Measurements from ENCODE around the gene CAPN12. TPM values are rescaled to one million over a fixed set of nuclear protein-coding genes. Genes with fewer than 3 reads are reported as not detected.

CAPN12 gene
- total RNA-seq, 1 experiment from 2014 or later = 0.69 TPM

GRCh38 chr19:38734176-38734425, 10.2 kb downstream of the CAPN12 start:
- ChIA-PET CTCF (no interaction called here), POLR2A (ENCODE audit: low non-redundant PET) (interaction anchor here (0.7 kb wide), 1 partner anchor 9 kb away, joined by 4 read pairs; no protein-coding TSS in a partner anchor)
- no peak overlapping the region for H3K27ac ChIP-seq (ENCODE audit: low read depth, low read length, poor library complexity, severe bottlenecking)
- H3K36me3 ChIP-seq (ENCODE audit: insufficient read depth, low read length, poor library complexity, severe bottlenecking) = peaks cover 16% of the 10 kb centered on the region
- intact Hi-C loops (cut with micrococcal nuclease; ENCODE audit: unreplicated experiment) = loop anchor here (5.0 kb wide), 1 partner anchor 198 kb away; the partner anchor contains the start of genes MRPS12 and SARS2
- H3K27me3 ChIP-seq (replicated peaks; ENCODE audit: insufficient read depth, low read depth, low read length, poor library complexity) = no peaks in the 10 kb centered on the region
- BruUV-seq (replicated peaks) = no TSS peak
- H3K4me1 ChIP-seq (ENCODE audit: insufficient read depth, low read length, poor library complexity, severe bottlenecking) = peaks cover 8% of the 10 kb centered on the region
- no peak overlapping the region for H3K4me3 ChIP-seq (ENCODE audit: low read depth, low read length, poor library complexity, severe bottlenecking)
- no peak for DNase-seq (ENCODE audit: low spot score)
- TF ChIP-seq EZH2 (IDR thresholded peaks at IDR 0.05; ENCODE audit: borderline replicate concordance, low read depth, low read length, poor library complexity, severe bottlenecking) (no peak), CTCF (conservative IDR thresholded peaks at IDR 0.05; ENCODE audit: low read depth, low read length) (no peak)
- no peaks in the 10 kb centered on the region for H3K9me3 ChIP-seq (ENCODE audit: low read depth, low read length, poor library complexity, severe bottlenecking)

GRCh38 chr19:38733493-38734175, 10.6 kb downstream of the CAPN12 start:
- intact Hi-C loops (cut with micrococcal nuclease; ENCODE audit: unreplicated experiment) = loop anchor here (5.0 kb wide), 1 partner anchor 199 kb away; the partner anchor contains the start of genes MRPS12 and SARS2
- Histone ChIP-seq H3K36me3 (ENCODE audit: insufficient read depth, low read length, poor library complexity, severe bottlenecking) (peaks cover 16% of the 10 kb centered on the region), H3K27ac (ENCODE audit: low read depth, low read length, poor library complexity, severe bottlenecking) (no peak overlapping the region), H3K4me3 (ENCODE audit: low read depth, low read length, poor library complexity, severe bottlenecking) (no peak overlapping the region), H3K9me3 (ENCODE audit: low read depth, low read length, poor library complexity, severe bottlenecking) (no peaks in the 10 kb centered on the region), H3K27me3 (replicated peaks; ENCODE audit: insufficient read depth, low read depth, low read length, poor library complexity) (no peaks in the 10 kb centered on the region), H3K4me1 (ENCODE audit: insufficient read depth, low read length, poor library complexity, severe bottlenecking) (peaks cover 8% of the 10 kb centered on the region)
- CTCF ChIA-PET = interaction anchor here (0.5 kb wide), 1 partner anchor 830 kb away, joined by 5 read pairs; no protein-coding TSS in a partner anchor
- TF ChIP-seq EZH2 (IDR thresholded peaks at IDR 0.05; ENCODE audit: borderline replicate concordance, low read depth, low read length, poor library complexity, severe bottlenecking) (no peak), CTCF (conservative IDR thresholded peaks at IDR 0.05; ENCODE audit: low read depth, low read length) (no peak)
- no TSS peak for BruUV-seq (replicated peaks)
- POLR2A ChIA-PET (ENCODE audit: low non-redundant PET) = interaction anchor here (0.7 kb wide), 1 partner anchor 9 kb away, joined by 4 read pairs; no protein-coding TSS in a partner anchor
- DNase-seq (ENCODE audit: low spot score) = no peak

GRCh38 chr19:38733241-38733492, 11.1 kb downstream of the CAPN12 start:
- Histone ChIP-seq H3K4me3 (ENCODE audit: low read depth, low read length, poor library complexity, severe bottlenecking) (no peak overlapping the region), H3K9me3 (ENCODE audit: low read depth, low read length, poor library complexity, severe bottlenecking) (no peaks in the 10 kb centered on the region), H3K27ac (ENCODE audit: low read depth, low read length, poor library complexity, severe bottlenecking) (no peak overlapping the region), H3K36me3 (ENCODE audit: insufficient read depth, low read length, poor library complexity, severe bottlenecking) (peaks cover 16% of the 10 kb centered on the region), H3K4me1 (ENCODE audit: insufficient read depth, low read length, poor library complexity, severe bottlenecking) (peaks cover 8% of the 10 kb centered on the region), H3K27me3 (replicated peaks; ENCODE audit: insufficient read depth, low read depth, low read length, poor library complexity) (no peaks in the 10 kb centered on the region)
- no peak for TF ChIP-seq EZH2 (IDR thresholded peaks at IDR 0.05; ENCODE audit: borderline replicate concordance, low read depth, low read length, poor library complexity, severe bottlenecking)
- no peak for TF ChIP-seq CTCF (conservative IDR thresholded peaks at IDR 0.05; ENCODE audit: low read depth, low read length)
- ChIA-PET CTCF (no interaction called here), POLR2A (ENCODE audit: low non-redundant PET) (no interaction called here)
- intact Hi-C loops (cut with micrococcal nuclease; ENCODE audit: unreplicated experiment) = loop anchor here (5.0 kb wide), 1 partner anchor 199 kb away; the partner anchor contains the start of genes MRPS12 and SARS2
- DNase-seq (ENCODE audit: low spot score) = no peak
- BruUV-seq (replicated peaks) = no TSS peak
